SK-N-SH (cell line): ENCODE results near the gene ARMH2. TPM values are rescaled to one million over a fixed set of nuclear protein-coding genes. Genes with fewer than 3 reads are reported as not detected.

Source experiments
- CTCF ChIA-PET: fragments of 300-600, 350-600 bp; formaldehyde crosslinking; extraction: SDS; loops from one replicate; lab custom pipeline; 2021; lab: Yijun Ruan, JAX
- POLR2A ChIA-PET: fragments of 350-600 bp; sonication (Branson Sonifier 250); formaldehyde crosslinking; extraction: SDS; loops from one replicate; lab custom pipeline; 2020; ENCODE audit warnings: antibody characterized with exemption, inconsistent platforms; lab: Yijun Ruan, JAX
- DNase-seq: peaks from one replicate; pipeline ENCODE4 v3.0.0; 2012
- H2AFZ ChIP-seq: fragments of 200-600 bp; sonication (generic); 2 replicates; pipeline ENCODE4 v1.8.1; 2016; ENCODE audit warnings: antibody characterized with exemption, mild to moderate bottlenecking, low read depth
- H3F3A ChIP-seq: fragments of 200-600 bp; sonication (generic); replicated peaks from 2 replicates; pipeline ENCODE3; 2016; ENCODE audit warnings: antibody characterized with exemption, mild to moderate bottlenecking; ENCODE audit not compliant: insufficient read depth
- H3K27ac ChIP-seq, 2 experiments: fragments of 200-500 bp in 1 of 2; fragments of 200-600 bp in 1 of 2; sonication (Bioruptor generic) in 1 of 2; sonication (generic), shearing (Covaris generic) in 1 of 2; 2 replicates each; pipeline versions ENCODE4 v1.5.1 to v1.6.1; 2014 to 2016; ENCODE audit warnings: low read depth in 2 of 2, inconsistent platforms in 1 of 2, low read length in 1 of 2, mild to moderate bottlenecking in 1 of 2, mixed read lengths in 1 of 2
- H3K27me3 ChIP-seq: fragments of 200-600 bp; sonication (generic), shearing (Covaris generic); 2 replicates; pipeline ENCODE4 v1.6.1; 2016; ENCODE audit warnings: mixed run types; ENCODE audit not compliant: insufficient read depth
- H3K36me3 ChIP-seq, 2 experiments: fragments of 200-500 bp in 1 of 2; fragments of 200-600 bp in 1 of 2; sonication (Bioruptor generic) in 1 of 2; sonication (generic) in 1 of 2; replicated peaks in 1 of 2; 2 replicates each; pipeline versions ENCODE3 to v1.5.1; 2014 to 2016; ENCODE audit warnings: low read length in 1 of 2, mild to moderate bottlenecking in 1 of 2; ENCODE audit not compliant: insufficient read depth in 2 of 2, control insufficient read depth in 1 of 2
- H3K4me1 ChIP-seq, 2 experiments: fragments of 200-500 bp in 1 of 2; fragments of 200-600 bp in 1 of 2; sonication (Bioruptor generic) in 1 of 2; sonication (generic), shearing (Covaris generic) in 1 of 2; 2 replicates each; pipeline versions ENCODE4 v1.5.1 to v1.6.1; 2014 to 2016; ENCODE audit warnings: low read depth in 1 of 2, low read length in 1 of 2, mixed run types in 1 of 2; ENCODE audit not compliant: insufficient read depth in 2 of 2, control insufficient read depth in 1 of 2
- H3K4me2 ChIP-seq: fragments of 200-600 bp; sonication (generic), shearing (Covaris generic); 2 replicates; pipeline ENCODE4 v1.6.1; 2017; ENCODE audit warnings: mixed run types
- H3K4me3 ChIP-seq, 2 experiments: fragments of 200-500 bp in 1 of 2; fragments of 200-600 bp in 1 of 2; sonication (Bioruptor generic) in 1 of 2; sonication (generic), shearing (Covaris generic) in 1 of 2; 2 replicates each; pipeline versions ENCODE4 v1.5.1 to v1.8.1; 2014 to 2016; ENCODE audit warnings: low read depth in 2 of 2, inconsistent platforms in 1 of 2, low read length in 1 of 2, mild to moderate bottlenecking in 1 of 2, mixed read lengths in 1 of 2, moderate library complexity in 1 of 2
- H3K79me2 ChIP-seq: fragments of 200-600 bp; sonication (generic); 2 replicates; pipeline ENCODE4 v1.8.1; 2017; ENCODE audit warnings: mild to moderate bottlenecking; ENCODE audit not compliant: insufficient read depth
- H3K9ac ChIP-seq: fragments of 200-600 bp; sonication (generic); 2 replicates; pipeline ENCODE4 v1.6.1; 2017; ENCODE audit warnings: mixed run types
- H3K9me2 ChIP-seq: fragments of 200-600 bp; sonication (generic); 2 replicates; pipeline ENCODE4 v1.6.1; 2017; ENCODE audit warnings: mixed run types
- H3K9me3 ChIP-seq: fragments of 200-600 bp; sonication (generic); 2 replicates; pipeline ENCODE4 v1.6.1; 2017; ENCODE audit warnings: mixed run types, mild to moderate bottlenecking, moderate library complexity
- H4K20me1 ChIP-seq: fragments of 200-600 bp; sonication (generic); 2 replicates; pipeline ENCODE4 v1.6.1; 2017; ENCODE audit warnings: mild to moderate bottlenecking, mixed run types; ENCODE audit not compliant: insufficient read depth
- CHD2 ChIP-seq: fragments of 150-350 bp; IDR thresholded peaks from 2 replicates; pipeline ENCODE4 v1.6.1; 2018; ENCODE audit warnings: low read length; ENCODE audit not compliant: partially characterized antibody
- ELF1 ChIP-seq: IDR thresholded peaks from 2 replicates; pipeline ENCODE4 v1.4.0; 2012
- EP300 ChIP-seq, 2 experiments: IDR thresholded peaks; 2 replicates each; pipeline versions ENCODE4 v1.4.0 to v1.6.1; 2012; ENCODE audit warnings: borderline replicate concordance in 1 of 2, low read depth in 1 of 2, low read length in 1 of 2
- FOSL2 ChIP-seq: IDR thresholded peaks from 2 replicates; pipeline ENCODE4 v1.4.0; 2012; ENCODE audit warnings: low read depth, mild to moderate bottlenecking, moderate library complexity, borderline replicate concordance
- GABPA ChIP-seq: IDR thresholded peaks from 2 replicates; pipeline ENCODE4 v1.4.0; 2012; ENCODE audit warnings: low read depth, mild to moderate bottlenecking
- JUND ChIP-seq: IDR thresholded peaks from 2 replicates; pipeline ENCODE4 v1.4.0; 2012
- MEF2A ChIP-seq: IDR thresholded peaks from 2 replicates; pipeline ENCODE4 v1.4.0; 2012; ENCODE audit warnings: low read depth, borderline replicate concordance
- NRF1 ChIP-seq: IDR thresholded peaks from 2 replicates; pipeline ENCODE4 v1.6.1; 2012; ENCODE audit warnings: low read depth, mild to moderate bottlenecking, low read length
- RAD21 ChIP-seq: IDR thresholded peaks from 2 replicates; pipeline ENCODE4 v1.6.1; 2012; ENCODE audit warnings: mild to moderate bottlenecking, low read length
- RCOR1 ChIP-seq: fragments of 150-350 bp; IDR thresholded peaks from 2 replicates; pipeline ENCODE4 v1.6.1; 2017; ENCODE audit warnings: antibody characterized with exemption, low read length
- RXRA ChIP-seq: IDR thresholded peaks from 2 replicates; pipeline ENCODE4 v1.4.0; 2012; ENCODE audit warnings: low read depth, mild to moderate bottlenecking, borderline replicate concordance
- SMC3 ChIP-seq: IDR thresholded peaks from 2 replicates; pipeline ENCODE4 v1.6.1; 2012; ENCODE audit warnings: low read depth, low read length, improper control_type of control experiment
- TCF12 ChIP-seq: IDR thresholded peaks from 2 replicates; pipeline ENCODE4 v1.4.0; 2012
- TEAD4 ChIP-seq: IDR thresholded peaks from 2 replicates; pipeline ENCODE4 v1.4.0; 2012; ENCODE audit warnings: mild to moderate bottlenecking, borderline replicate concordance; ENCODE audit not compliant: insufficient read depth
- YY1 ChIP-seq: IDR thresholded peaks from 2 replicates; pipeline ENCODE4 v1.4.0; 2012; ENCODE audit warnings: low read depth, mild to moderate bottlenecking
- WGBS: methylation state at CpG from one replicate; pipeline ENCODE4 v1.1.6; 2017; ENCODE audit warnings: low lambda C conversion rate; 5-methylcytosine and 5-hydroxymethylcytosine counted together
- polyA plus RNA-seq, 3 experiments: library from polyadenylated mRNA; depleted of rRNA; stranded (reverse); fragments of >200 nt; gene quantifications; 2 replicates each; pipeline ENCODE4 v1.2.3, GENCODE V29; 2012
- TF ChIP-seq, protein P1 (sequence below): IDR thresholded peaks from 2 replicates; pipeline ENCODE4 v1.4.0; 2012; ENCODE audit warnings: low read depth, borderline replicate concordance
- TF ChIP-seq, protein P2 (sequence below): IDR thresholded peaks from 2 replicates; pipeline ENCODE4; 2012
- TF ChIP-seq, protein P3 (sequence below): IDR thresholded peaks from 2 replicates; pipeline ENCODE4 v1.4.0; 2012; ENCODE audit warnings: low read depth, borderline replicate concordance
- TF ChIP-seq, protein P4 (sequence below): fragments of 200-600 bp; sonication (generic); IDR thresholded peaks from 2 replicates; pipeline ENCODE4 v1.6.1; 2017; ENCODE audit warnings: antibody characterized with exemption, mild to moderate bottlenecking, moderate library complexity

ARMH2 gene
- polyA plus RNA-seq, 1 of the 3 experiments (the other 2 are of a cell fraction) = not detected

DNA sequence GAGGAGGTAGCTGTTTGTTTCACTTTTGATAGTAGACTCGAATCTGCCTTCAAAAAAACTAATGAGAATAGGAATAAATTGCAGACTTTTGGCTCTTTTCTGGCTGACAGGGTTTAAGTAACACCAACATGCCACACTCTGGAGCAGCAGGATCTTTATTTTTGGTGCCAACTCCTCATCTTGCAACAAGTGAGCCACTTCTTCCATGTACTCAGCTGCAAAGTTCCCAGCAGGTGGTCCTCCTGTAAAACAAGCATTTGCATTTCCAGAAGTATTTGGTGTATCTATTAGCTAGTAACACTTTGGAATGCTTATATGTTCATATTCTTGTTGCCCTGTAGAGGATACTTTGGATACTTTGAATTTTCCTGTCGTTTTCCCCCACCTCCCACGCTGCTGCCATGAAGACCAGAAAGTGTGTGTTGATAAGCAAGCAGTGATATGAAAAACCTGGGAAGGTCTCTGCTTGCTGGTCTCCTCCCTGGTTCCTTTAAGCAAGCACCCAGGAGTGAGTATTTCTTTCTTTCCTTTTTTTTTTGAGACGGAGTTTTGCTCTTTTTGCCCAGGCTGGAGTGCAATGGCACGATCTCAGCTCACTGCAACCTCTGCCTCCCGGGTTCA lies 1.0 kb downstream of the ARMH2 start:
- no peaks in the 10 kb centered on the region for H4K20me1 ChIP-seq
- no peak overlapping the region for H3K27ac ChIP-seq
- peaks cover 0 to 3% of the 10 kb centered on the region in 2 experiments; a peak in 1 of 4 replicates for H3K4me1 ChIP-seq
- H3F3A ChIP-seq = peaks cover 4% of the 10 kb centered on the region
- no peak overlapping the region for H2AFZ ChIP-seq
- TF ChIP-seq, protein P1, sequence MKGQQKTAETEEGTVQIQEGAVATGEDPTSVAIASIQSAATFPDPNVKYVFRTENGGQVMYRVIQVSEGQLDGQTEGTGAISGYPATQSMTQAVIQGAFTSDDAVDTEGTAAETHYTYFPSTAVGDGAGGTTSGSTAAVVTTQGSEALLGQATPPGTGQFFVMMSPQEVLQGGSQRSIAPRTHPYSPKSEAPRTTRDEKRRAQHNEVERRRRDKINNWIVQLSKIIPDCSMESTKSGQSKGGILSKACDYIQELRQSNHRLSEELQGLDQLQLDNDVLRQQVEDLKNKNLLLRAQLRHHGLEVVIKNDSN = no peak
- no peak for TF ChIP-seq NRF1
- TF ChIP-seq, protein P2, sequence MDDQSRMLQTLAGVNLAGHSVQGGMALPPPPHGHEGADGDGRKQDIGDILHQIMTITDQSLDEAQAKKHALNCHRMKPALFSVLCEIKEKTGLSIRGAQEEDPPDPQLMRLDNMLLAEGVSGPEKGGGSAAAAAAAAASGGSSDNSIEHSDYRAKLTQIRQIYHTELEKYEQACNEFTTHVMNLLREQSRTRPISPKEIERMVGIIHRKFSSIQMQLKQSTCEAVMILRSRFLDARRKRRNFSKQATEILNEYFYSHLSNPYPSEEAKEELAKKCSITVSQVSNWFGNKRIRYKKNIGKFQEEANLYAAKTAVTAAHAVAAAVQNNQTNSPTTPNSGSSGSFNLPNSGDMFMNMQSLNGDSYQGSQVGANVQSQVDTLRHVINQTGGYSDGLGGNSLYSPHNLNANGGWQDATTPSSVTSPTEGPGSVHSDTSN = no peak
- TF ChIP-seq EP300 (IDR thresholded peaks at IDR 0.05; ENCODE audit: borderline replicate concordance in 1 of 2, low read depth in 1 of 2, low read length in 1 of 2) = no peak
- TF ChIP-seq TCF12 = no peak
- no peak for TF ChIP-seq MEF2A
- TF ChIP-seq, protein P3, sequence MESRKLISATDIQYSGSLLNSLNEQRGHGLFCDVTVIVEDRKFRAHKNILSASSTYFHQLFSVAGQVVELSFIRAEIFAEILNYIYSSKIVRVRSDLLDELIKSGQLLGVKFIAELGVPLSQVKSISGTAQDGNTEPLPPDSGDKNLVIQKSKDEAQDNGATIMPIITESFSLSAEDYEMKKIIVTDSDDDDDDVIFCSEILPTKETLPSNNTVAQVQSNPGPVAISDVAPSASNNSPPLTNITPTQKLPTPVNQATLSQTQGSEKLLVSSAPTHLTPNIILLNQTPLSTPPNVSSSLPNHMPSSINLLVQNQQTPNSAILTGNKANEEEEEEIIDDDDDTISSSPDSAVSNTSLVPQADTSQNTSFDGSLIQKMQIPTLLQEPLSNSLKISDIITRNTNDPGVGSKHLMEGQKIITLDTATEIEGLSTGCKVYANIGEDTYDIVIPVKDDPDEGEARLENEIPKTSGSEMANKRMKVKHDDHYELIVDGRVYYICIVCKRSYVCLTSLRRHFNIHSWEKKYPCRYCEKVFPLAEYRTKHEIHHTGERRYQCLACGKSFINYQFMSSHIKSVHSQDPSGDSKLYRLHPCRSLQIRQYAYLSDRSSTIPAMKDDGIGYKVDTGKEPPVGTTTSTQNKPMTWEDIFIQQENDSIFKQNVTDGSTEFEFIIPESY = no peak
- no peak for TF ChIP-seq JUND
- H3K9me3 ChIP-seq = no peaks in the 10 kb centered on the region
- H3K4me3 ChIP-seq = no peak overlapping the region
- H3K9ac ChIP-seq = no peak overlapping the region
- WGBS = 84% methylated on average over 6 of the region's 6 CpGs
- H3K4me2 ChIP-seq = no peak overlapping the region
- no peaks in the 10 kb centered on the region for H3K27me3 ChIP-seq
- ChIA-PET CTCF (no interaction called here), POLR2A (no interaction called here)
- no peak for DNase-seq
- no peaks in the 10 kb centered on the region for H3K79me2 ChIP-seq
- no peaks in the 10 kb centered on the region for H3K36me3 ChIP-seq
- no peaks in the 10 kb centered on the region for H3K9me2 ChIP-seq

DNA sequence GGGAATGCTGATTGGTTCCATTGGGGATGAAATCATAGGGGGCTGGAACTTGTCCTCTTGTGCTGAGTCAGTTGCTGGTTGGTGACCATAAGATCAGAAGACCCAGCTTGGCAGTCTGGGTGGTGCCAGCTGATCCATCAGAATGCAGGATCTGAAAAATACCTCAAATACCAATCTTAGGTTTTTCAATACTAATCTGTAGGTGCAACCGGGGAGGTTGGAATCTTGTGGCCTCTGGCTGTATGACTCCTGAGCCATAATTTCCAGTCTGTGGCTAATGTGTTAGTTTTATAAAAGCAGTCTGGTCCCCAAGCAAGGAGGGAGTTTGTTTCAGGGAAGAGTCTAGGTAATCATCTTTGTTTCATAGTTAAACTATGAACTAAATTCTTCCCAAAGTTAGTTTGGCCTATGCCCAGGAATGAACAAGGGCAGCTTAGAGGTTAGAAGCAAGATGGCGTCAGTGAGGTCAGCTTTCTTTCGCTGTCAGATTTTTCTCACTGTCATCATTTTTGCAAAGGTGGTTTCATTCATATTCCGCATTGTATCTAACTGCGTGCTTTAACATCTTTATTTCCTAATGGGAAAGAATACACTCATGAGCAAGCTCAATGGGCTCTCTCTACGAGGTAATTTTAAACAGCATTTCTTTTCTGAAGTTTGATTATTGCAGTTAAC lies 2.0 kb downstream of the ARMH2 start:
- no peak for DNase-seq
- H3K79me2 ChIP-seq = no peaks in the 10 kb centered on the region
- CTCF ChIA-PET = no interaction called here
- H3F3A ChIP-seq = no peaks in the 10 kb centered on the region
- H3K4me1 ChIP-seq = peaks cover 0 to 3% of the 10 kb centered on the region in 2 experiments; a peak in 1 of 4 replicates
- no peak overlapping the region for H2AFZ ChIP-seq
- POLR2A ChIA-PET = no interaction called here
- H4K20me1 ChIP-seq = no peaks in the 10 kb centered on the region
- no peaks in the 10 kb centered on the region for H3K9me2 ChIP-seq
- H3K36me3 ChIP-seq = no peaks in the 10 kb centered on the region
- H3K9me3 ChIP-seq = no peaks in the 10 kb centered on the region
- TF ChIP-seq MEF2A (no peak), GABPA (no peak), TEAD4 (no peak), FOSL2 (no peak), YY1 (no peak), CHD2 (no peak), EP300 (IDR thresholded peaks at IDR 0.05; ENCODE audit: borderline replicate concordance in 1 of 2, low read depth in 1 of 2, low read length in 1 of 2) (no peak), RCOR1 (no peak), RAD21 (no peak), RXRA (no peak), TCF12 (no peak), ELF1 (no peak), SMC3 (no peak)
- TF ChIP-seq, protein P4, sequence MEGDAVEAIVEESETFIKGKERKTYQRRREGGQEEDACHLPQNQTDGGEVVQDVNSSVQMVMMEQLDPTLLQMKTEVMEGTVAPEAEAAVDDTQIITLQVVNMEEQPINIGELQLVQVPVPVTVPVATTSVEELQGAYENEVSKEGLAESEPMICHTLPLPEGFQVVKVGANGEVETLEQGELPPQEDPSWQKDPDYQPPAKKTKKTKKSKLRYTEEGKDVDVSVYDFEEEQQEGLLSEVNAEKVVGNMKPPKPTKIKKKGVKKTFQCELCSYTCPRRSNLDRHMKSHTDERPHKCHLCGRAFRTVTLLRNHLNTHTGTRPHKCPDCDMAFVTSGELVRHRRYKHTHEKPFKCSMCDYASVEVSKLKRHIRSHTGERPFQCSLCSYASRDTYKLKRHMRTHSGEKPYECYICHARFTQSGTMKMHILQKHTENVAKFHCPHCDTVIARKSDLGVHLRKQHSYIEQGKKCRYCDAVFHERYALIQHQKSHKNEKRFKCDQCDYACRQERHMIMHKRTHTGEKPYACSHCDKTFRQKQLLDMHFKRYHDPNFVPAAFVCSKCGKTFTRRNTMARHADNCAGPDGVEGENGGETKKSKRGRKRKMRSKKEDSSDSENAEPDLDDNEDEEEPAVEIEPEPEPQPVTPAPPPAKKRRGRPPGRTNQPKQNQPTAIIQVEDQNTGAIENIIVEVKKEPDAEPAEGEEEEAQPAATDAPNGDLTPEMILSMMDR = no peak
- TF ChIP-seq, protein P2 = no peak
- no peak overlapping the region for H3K4me2 ChIP-seq
- H3K4me3 ChIP-seq = no peak overlapping the region
- H3K27me3 ChIP-seq = no peaks in the 10 kb centered on the region
- H3K9ac ChIP-seq = no peak overlapping the region
- WGBS = 98% methylated on average over 6 of the region's 6 CpGs
- no peak overlapping the region for H3K27ac ChIP-seq
